K562 (cell line): ENCODE measurements around the gene SPTBN4. TPM values are rescaled to one million over a fixed set of nuclear protein-coding genes. Genes with fewer than 3 reads are reported as not detected.

Experiments
- ATF7 ChIP-seq: fragments of 450-650 bp; IDR thresholded peaks from 2 replicates; pipeline ENCODE4 v1.7.1; 2014; ENCODE audit warnings: mild to moderate bottlenecking, moderate library complexity
- BRD9 ChIP-seq: fragments of 450-650 bp; IDR thresholded peaks from 2 replicates; pipeline ENCODE4 v1.6.1; 2018; ENCODE audit warnings: low read depth; ENCODE audit not compliant: partially characterized antibody
- C11orf30 ChIP-seq: fragments of 450-650 bp; IDR thresholded peaks from 2 replicates; pipeline ENCODE4 v1.6.1; 2016; ENCODE audit warnings: low read depth, mild to moderate bottlenecking
- CEBPB ChIP-seq: fragments of 450-650 bp; IDR thresholded peaks from 2 replicates; pipeline ENCODE4 v1.6.1; 2016; ENCODE audit warnings: missing genetic modification characterization, missing compliant biosample characterization
- CTBP1 ChIP-seq: fragments of 450-650 bp; IDR thresholded peaks from 2 replicates; pipeline ENCODE4 v1.6.1; 2016; ENCODE audit warnings: borderline replicate concordance
- DPF2 ChIP-seq: fragments of 450-650 bp; IDR thresholded peaks from 2 replicates; pipeline ENCODE4 v1.6.1; 2016
- EP300 ChIP-seq: IDR thresholded peaks from 2 replicates; pipeline ENCODE4 v1.6.1; 2012; ENCODE audit warnings: low read length, improper control_type of control experiment
- GATAD2A ChIP-seq: fragments of 450-650 bp; IDR thresholded peaks from 2 replicates; pipeline ENCODE4 v1.6.1; 2017
- LEF1 ChIP-seq: fragments of 450-650 bp; IDR thresholded peaks from 2 replicates; pipeline ENCODE4 v1.6.1; 2016; ENCODE audit warnings: mild to moderate bottlenecking
- MEF2D ChIP-seq: conservative IDR thresholded peaks from 2 replicates; pipeline ENCODE4 v1.6.1; 2016; ENCODE audit warnings: low read depth, missing genetic modification characterization, missing compliant biosample characterization
- MLLT1 ChIP-seq, 2 experiments: fragments of 450-650 bp; IDR thresholded peaks; 2 replicates each; pipeline ENCODE4 v1.6.1; 2016
- NBN ChIP-seq: fragments of 450-650 bp; IDR thresholded peaks from 2 replicates; pipeline ENCODE4 v1.6.1; 2016; ENCODE audit warnings: low read depth, mild to moderate bottlenecking
- NCOA1 ChIP-seq: fragments of 450-650 bp; IDR thresholded peaks from 2 replicates; pipeline ENCODE4 v1.6.1; 2016; ENCODE audit warnings: low read depth
- NFATC3 ChIP-seq: fragments of 450-650 bp; IDR thresholded peaks from 2 replicates; pipeline ENCODE4 v1.6.1; 2017; ENCODE audit warnings: mild to moderate bottlenecking
- POLR2A ChIP-seq: fragments of 450-650 bp; conservative IDR thresholded peaks from 2 replicates; pipeline ENCODE4 v1.6.1; 2016
- RBFOX2 ChIP-seq: fragments of 200-400 bp; formaldehyde crosslinking; IDR thresholded peaks from 2 replicates; pipeline ENCODE4 v1.6.1; 2017; ENCODE audit warnings: low read depth, mild to moderate bottlenecking, low read length, moderate library complexity
- TRIM24 ChIP-seq, 2 experiments: fragments of 450-650 bp; IDR thresholded peaks; 2 replicates each; pipeline ENCODE4 v1.6.1; 2016
- ZBTB2 ChIP-seq: fragments of 450-650 bp; IDR thresholded peaks from 2 replicates; pipeline ENCODE4 v1.6.1; 2016; ENCODE audit warnings: antibody characterized with exemption
- ZEB2 ChIP-seq: fragments of 450-650 bp; IDR thresholded peaks from 2 replicates; pipeline ENCODE4 v1.6.1; 2016
- ZNF316 ChIP-seq: fragments of 450-650 bp; IDR thresholded peaks from 2 replicates; pipeline ENCODE4 v1.6.1; 2016
- ZNF318 ChIP-seq, 2 experiments: fragments of 450-650 bp; IDR thresholded peaks; 2 replicates each; pipeline ENCODE4 v1.6.1; 2016; ENCODE audit warnings: mild to moderate bottlenecking in 2 of 2, borderline replicate concordance in 1 of 2, low read depth in 1 of 2, moderate library complexity in 1 of 2
- ZSCAN29 ChIP-seq: fragments of 450-650 bp; IDR thresholded peaks from 2 replicates; pipeline ENCODE4 v1.6.1; 2017
- polyA plus RNA-seq, 8 experiments: library from polyadenylated mRNA; depleted of rRNA in 4 of 8; stranded (reverse) in 5 of 8; unstranded in 3 of 8; fragments of >200 nt; fragmentation: Nextera tagmentation in 2 of 8; fragmentation: Illumina TruSeq in 1 of 8; extraction: Ambion mirVana in 2 of 8; extraction: Trizol in 1 of 8; gene quantifications; 2 replicates each; pipeline versions ENCODE4 v1.2.1 to v1.2.3, GENCODE V29; 2011 to 2014; ENCODE audit warnings: inconsistent platforms in 1 of 8, missing spikeins in 1 of 8
- total RNA-seq, 7 experiments: library from RNA; depleted of rRNA in 6 of 7; stranded (reverse); fragments of >200 nt in 6 of 7; fragmentation: Illumina TruSeq in 2 of 7; extraction: Trizol in 2 of 7; gene quantifications; 2 replicates each; pipeline versions ENCODE4 v1.2.1 to v1.2.3, GENCODE V29; 2011 to 2021; ENCODE audit warnings: low replicate concordance in 1 of 7

Gene SPTBN4
- total and polyA plus RNA-seq, 9 of the 15 experiments (the other 6 are each of a cell fraction or from before 2014, with no cell fraction given), result 0.01 to 1.5 (median 0.86) TPM

- TF ChIP-seq ZNF318 (IDR thresholded peaks at IDR 0.05; ENCODE audit: borderline replicate concordance in 1 of 2, low read depth in 1 of 2) (peak in 1 of 2 experiments; percentile 60; a peak in 1 of 4 replicates), ATF7 (peak; percentile 74), C11orf30 (peak; percentile 76), MEF2D (0 out of 2 replicates have a peak, but pooled peaks have one; percentile 22), CEBPB (tag) (peak; percentile 91), NCOA1 (peak; percentile 25; the same call in 1 of the 2 replicates), ZSCAN29 (peak; percentile 74; the same call in 1 of the 2 replicates), LEF1 (0 out of 2 replicates have a peak, but pooled peaks have one; percentile 17), GATAD2A (peak; percentile 53; the same call in 1 of the 2 replicates), EP300 (0 out of 2 replicates have a peak, but pooled peaks have one; percentile 13), NBN (peak; percentile 20; the same call in 1 of the 2 replicates), MLLT1 (IDR thresholded peaks at IDR 0.05) (peak; percentile 41 to 61; a peak in 1 of 4 replicates), POLR2A (peak; percentile 39; the same call in 1 of the 2 replicates), ZEB2 (0 out of 2 replicates have a peak, but pooled peaks have one; percentile 33), CTBP1 (peak; percentile 27; the same call in 1 of the 2 replicates), TRIM24 (IDR thresholded peaks at IDR 0.05) (peak in 1 of 2 experiments; percentile 30; a peak in 1 of 4 replicates), ZBTB2 (peak; percentile 13; the same call in 1 of the 2 replicates), NFATC3 (peak; percentile 58; the same call in 1 of the 2 replicates), DPF2 (peak; percentile 54; the same call in 1 of the 2 replicates), RBFOX2 (peak; percentile 23; the same call in 1 of the 2 replicates), BRD9 (peak; percentile 83), ZNF316 (peak; percentile 71)
Observed at GRCh38 chr19:40463587-40464037, 3.2 kb upstream of the SPTBN4 start (continued).
